ENCODE data around the gene MYO9B.

MYO9B gene

DNA sequence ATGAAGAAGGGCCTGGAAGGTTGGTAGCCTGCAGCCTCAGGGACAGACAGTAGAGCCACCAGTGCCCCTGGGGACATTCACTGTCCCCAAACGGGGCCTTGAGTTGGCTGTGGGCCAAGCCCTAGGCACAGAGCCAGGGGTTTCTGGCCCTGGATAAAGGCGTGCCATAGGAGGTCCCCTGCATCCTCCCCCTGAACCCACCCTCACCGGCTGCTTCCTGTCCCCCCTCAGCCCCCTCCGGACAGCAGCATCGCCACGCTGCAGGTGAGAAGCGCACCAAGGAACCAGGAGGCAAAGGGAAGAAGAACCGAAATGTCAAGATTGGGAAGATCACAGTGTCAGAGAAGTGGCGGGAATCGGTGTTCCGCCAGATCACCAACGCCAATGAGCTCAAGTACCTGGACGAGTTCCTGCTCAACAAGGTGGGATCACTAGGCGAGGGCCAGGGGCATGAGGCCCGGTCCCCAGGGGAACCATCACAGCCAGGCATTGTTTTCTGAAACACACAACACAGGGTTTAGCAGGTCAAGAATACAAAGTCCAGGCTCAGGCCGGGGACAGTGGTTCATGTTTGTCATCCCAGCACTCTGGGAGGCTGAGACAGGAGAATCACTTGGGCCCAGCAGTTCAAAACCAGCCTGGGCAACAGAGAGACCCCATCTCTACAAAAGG lies 125.0 kb downstream of the MYO9B start:
- H3K4me1 ChIP-seq (ENCODE audit: insufficient read depth, low read length) = no peaks in the 10 kb centered on the region
- no peaks in the 10 kb centered on the region for H3K9me3 ChIP-seq (ENCODE audit: insufficient read depth, low read depth, low read length)
- H3K27ac ChIP-seq (ENCODE audit: low read length) = no peak overlapping the region
- peaks cover 41% of the 10 kb centered on the region for H3K36me3 ChIP-seq (ENCODE audit: insufficient read depth, low read depth, low read length)
- H3K4me3 ChIP-seq (ENCODE audit: low read length) = no peak overlapping the region
- H3K27me3 ChIP-seq (ENCODE audit: insufficient read depth, low read length) = no peaks in the 10 kb centered on the region
- H3K9ac ChIP-seq (ENCODE audit: low read depth, low read length) = no peak overlapping the region

DNA sequence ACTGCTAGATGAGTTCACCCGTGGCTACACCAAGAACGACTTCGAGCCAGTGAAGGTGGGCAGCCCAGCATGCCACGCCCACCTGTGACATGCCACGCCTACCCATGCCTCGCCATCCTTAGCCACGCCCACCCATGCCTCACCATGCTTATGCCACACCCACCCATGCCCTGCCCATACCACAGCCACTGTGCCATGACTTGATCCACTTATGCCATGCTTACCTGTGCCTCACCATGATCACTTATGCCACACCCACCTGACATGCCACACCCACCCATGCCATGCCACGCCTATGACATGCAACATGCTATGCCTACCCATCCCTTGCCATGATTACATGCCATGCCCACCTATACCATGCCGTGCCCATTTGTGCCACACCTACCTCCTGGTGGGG lies 126.7 kb downstream of the MYO9B start:
- H3K36me3 ChIP-seq (ENCODE audit: insufficient read depth, low read depth, low read length) = peaks cover 45% of the 10 kb centered on the region
- no peaks in the 10 kb centered on the region for H3K27me3 ChIP-seq (ENCODE audit: insufficient read depth, low read length)
- H3K4me1 ChIP-seq (ENCODE audit: insufficient read depth, low read length) = no peaks in the 10 kb centered on the region
- no peaks in the 10 kb centered on the region for H3K9me3 ChIP-seq (ENCODE audit: insufficient read depth, low read depth, low read length)
- no peak overlapping the region for H3K9ac ChIP-seq (ENCODE audit: low read depth, low read length)
- H3K27ac ChIP-seq (ENCODE audit: low read length) = no peak overlapping the region
- H3K4me3 ChIP-seq (ENCODE audit: low read length) = no peak overlapping the region

DNA sequence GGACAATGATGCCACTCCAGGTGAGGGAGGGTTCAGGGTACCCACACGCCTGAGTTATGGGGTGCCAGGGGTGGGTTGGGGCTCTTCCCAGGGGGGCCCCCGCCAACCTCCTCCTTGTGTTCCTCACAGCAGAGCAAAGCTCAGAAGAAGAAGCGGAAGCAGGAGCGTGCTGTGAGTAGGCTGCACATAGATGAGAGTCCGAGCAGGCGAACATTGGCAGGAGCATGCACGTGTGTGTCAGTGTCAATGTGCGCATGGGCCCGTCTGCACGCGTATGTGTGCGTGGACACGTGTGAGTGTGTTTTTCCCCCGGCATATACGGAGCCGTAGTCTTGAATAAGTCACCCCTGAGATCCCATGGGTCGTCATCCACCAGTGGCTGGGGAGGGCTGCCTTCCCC lies 127.1 kb downstream of the MYO9B start:
- Histone ChIP-seq H3K27ac (ENCODE audit: low read length) (no peak overlapping the region), H3K27me3 (ENCODE audit: insufficient read depth, low read length) (no peaks in the 10 kb centered on the region), H3K9ac (ENCODE audit: low read depth, low read length) (no peak overlapping the region), H3K9me3 (ENCODE audit: insufficient read depth, low read depth, low read length) (no peaks in the 10 kb centered on the region), H3K4me3 (ENCODE audit: low read length) (no peak overlapping the region), H3K4me1 (ENCODE audit: insufficient read depth, low read length) (no peaks in the 10 kb centered on the region), H3K36me3 (ENCODE audit: insufficient read depth, low read depth, low read length) (peaks cover 43% of the 10 kb centered on the region)

- H3K9ac ChIP-seq (ENCODE audit: low read depth, low read length) = no peak overlapping the region
Measured at GRCh38 chr19:17205237-17206140, 129.9 kb downstream of the MYO9B start.

DNA sequence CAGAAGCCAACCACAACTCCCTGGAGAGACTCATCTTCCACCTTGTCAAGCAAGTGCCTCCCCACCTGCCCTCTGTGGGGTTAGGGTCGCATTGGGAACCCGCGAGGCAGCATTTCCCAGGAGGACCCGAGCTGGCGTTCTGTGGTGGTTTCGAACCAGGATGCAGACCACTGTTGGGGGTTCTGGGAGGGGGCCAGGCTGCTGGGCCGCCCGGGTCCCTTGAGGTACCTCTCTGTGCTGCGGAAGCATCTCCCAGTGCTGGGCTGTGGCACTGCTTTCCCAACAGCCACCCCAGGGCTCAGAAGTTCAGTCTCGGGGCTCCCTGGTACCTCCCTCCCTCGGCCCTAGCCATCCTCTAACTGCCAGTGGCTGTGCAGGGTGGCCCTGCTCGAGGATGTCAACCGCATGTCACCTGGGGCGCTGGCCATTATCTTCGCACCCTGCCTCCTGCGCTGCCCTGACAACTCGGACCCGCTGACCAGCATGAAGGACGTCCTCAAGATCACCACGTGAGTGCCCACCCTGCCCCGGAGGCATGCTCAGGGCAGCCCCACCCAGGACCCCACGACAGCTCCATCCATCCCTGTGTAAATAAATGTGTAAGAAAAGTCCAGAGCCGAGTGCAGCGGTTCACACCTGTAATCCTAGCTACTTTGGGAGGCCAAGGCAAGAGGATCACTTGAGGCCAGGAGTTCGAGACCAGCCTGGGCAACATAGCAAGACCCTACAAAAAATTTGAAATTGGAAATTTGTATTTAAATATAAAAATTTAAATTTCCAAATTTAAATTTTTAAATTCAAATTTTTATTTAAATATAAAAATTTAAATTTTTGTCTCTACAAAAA lies 131.4 kb downstream of the MYO9B start:
- H3K9ac ChIP-seq (ENCODE audit: low read depth, low read length) = no peak overlapping the region
- no peak overlapping the region for H3K27ac ChIP-seq (ENCODE audit: low read length)
- no peaks in the 10 kb centered on the region for H3K9me3 ChIP-seq (ENCODE audit: insufficient read depth, low read depth, low read length)
- peaks cover 22% of the 10 kb centered on the region for H3K36me3 ChIP-seq (ENCODE audit: insufficient read depth, low read depth, low read length)
- no peak overlapping the region for H3K4me3 ChIP-seq (ENCODE audit: low read length)
- peaks cover 3% of the 10 kb centered on the region; the same call in 1 of the 2 replicates for H3K4me1 ChIP-seq (ENCODE audit: insufficient read depth, low read length)
- H3K27me3 ChIP-seq (ENCODE audit: insufficient read depth, low read length) = no peaks in the 10 kb centered on the region

More at GRCh38 chr19:17205237-17206140, 129.9 kb downstream of the MYO9B start:
- Histone ChIP-seq H3K9me3 (ENCODE audit: insufficient read depth, low read depth, low read length) (no peaks in the 10 kb centered on the region), H3K27ac (ENCODE audit: low read length) (no peak overlapping the region), H3K4me3 (ENCODE audit: low read length) (no peak overlapping the region), H3K4me1 (ENCODE audit: insufficient read depth, low read length) (peaks cover 3% of the 10 kb centered on the region; the same call in 1 of the 2 replicates), H3K27me3 (ENCODE audit: insufficient read depth, low read length) (no peaks in the 10 kb centered on the region), H3K36me3 (ENCODE audit: insufficient read depth, low read depth, low read length) (peaks cover 31% of the 10 kb centered on the region)

DNA sequence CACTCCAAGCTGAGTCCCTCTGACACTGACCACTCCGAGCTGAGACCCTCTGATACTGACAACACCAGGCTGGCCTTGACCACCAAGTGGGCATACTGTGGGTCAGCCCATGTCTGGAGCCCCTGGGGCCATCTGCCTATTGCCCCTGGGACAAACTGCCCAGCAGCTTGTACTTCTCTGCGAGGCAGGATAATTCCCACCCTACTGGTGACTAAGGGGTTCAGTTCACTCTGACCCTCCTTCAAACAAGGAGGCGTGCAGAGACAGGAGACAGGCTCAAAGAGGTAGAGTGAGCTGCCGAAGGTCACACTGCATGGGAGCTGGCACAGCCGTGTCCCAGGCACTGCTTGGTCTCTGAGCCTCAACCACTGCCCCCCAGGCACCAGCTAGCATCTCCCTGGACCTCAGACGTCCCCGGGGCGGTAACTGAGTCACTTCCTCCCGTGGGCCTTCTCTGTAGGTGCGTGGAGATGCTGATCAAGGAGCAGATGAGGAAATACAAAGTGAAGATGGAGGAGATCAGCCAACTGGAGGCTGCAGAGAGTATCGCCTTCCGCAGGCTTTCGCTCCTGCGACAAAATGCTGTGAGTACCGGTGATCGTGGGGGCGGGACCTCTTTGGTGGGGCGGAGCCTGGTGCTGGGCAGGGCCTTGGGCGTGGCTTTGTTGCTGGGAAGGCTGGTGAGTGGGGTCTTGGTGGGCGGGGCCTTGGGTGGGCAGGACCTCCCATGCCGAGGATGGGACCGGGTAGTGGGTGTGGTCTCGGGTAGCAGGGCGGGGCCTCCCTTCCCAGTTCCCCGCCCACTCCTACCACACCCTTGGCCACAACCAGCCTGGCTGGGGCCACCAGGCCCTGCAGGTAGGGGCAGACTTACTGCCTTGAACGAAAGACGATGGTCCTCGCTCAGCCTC lies 133.8 kb downstream of the MYO9B start:
- Histone ChIP-seq H3K9me3 (ENCODE audit: insufficient read depth, low read depth, low read length) (no peaks in the 10 kb centered on the region), H3K4me3 (ENCODE audit: low read length) (peak overlapping the region; percentile 40; the same call in 1 of the 2 replicates), H3K27ac (ENCODE audit: low read length) (no peak overlapping the region), H3K36me3 (ENCODE audit: insufficient read depth, low read depth, low read length) (peaks cover 16% of the 10 kb centered on the region), H3K9ac (ENCODE audit: low read depth, low read length) (no peak overlapping the region), H3K27me3 (ENCODE audit: insufficient read depth, low read length) (no peaks in the 10 kb centered on the region), H3K4me1 (ENCODE audit: insufficient read depth, low read length) (peaks cover 4% of the 10 kb centered on the region)

DNA sequence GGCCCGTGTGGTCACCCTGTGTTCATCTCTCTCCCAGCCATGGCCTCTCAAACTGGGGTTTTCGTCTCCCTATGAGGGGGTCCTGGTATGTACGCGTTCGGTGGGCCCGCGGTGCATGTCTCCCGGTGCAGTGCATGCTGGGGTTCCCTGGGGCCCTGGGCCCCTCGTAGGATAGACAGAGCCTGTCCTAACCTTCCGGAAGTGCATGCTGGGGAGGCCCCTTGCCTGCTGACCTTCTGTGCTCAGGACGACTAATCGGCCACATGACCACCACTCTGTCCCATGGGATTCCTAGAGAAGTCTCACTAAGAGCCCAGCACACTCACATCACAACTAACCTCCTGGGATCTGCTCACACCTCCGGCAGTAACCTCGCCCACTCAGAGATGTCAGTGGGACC lies 134.7 kb downstream of the MYO9B start:
- H3K27me3 ChIP-seq (ENCODE audit: insufficient read depth, low read length) = no peaks in the 10 kb centered on the region
- no peak overlapping the region for H3K9ac ChIP-seq (ENCODE audit: low read depth, low read length)
- H3K36me3 ChIP-seq (ENCODE audit: insufficient read depth, low read depth, low read length) = peaks cover 16% of the 10 kb centered on the region
- no peaks in the 10 kb centered on the region for H3K9me3 ChIP-seq (ENCODE audit: insufficient read depth, low read depth, low read length)
- H3K4me1 ChIP-seq (ENCODE audit: insufficient read depth, low read length) = peaks cover 8% of the 10 kb centered on the region
- no peak overlapping the region for H3K27ac ChIP-seq (ENCODE audit: low read length)
- H3K4me3 ChIP-seq (ENCODE audit: low read length) = no peak overlapping the region

DNA sequence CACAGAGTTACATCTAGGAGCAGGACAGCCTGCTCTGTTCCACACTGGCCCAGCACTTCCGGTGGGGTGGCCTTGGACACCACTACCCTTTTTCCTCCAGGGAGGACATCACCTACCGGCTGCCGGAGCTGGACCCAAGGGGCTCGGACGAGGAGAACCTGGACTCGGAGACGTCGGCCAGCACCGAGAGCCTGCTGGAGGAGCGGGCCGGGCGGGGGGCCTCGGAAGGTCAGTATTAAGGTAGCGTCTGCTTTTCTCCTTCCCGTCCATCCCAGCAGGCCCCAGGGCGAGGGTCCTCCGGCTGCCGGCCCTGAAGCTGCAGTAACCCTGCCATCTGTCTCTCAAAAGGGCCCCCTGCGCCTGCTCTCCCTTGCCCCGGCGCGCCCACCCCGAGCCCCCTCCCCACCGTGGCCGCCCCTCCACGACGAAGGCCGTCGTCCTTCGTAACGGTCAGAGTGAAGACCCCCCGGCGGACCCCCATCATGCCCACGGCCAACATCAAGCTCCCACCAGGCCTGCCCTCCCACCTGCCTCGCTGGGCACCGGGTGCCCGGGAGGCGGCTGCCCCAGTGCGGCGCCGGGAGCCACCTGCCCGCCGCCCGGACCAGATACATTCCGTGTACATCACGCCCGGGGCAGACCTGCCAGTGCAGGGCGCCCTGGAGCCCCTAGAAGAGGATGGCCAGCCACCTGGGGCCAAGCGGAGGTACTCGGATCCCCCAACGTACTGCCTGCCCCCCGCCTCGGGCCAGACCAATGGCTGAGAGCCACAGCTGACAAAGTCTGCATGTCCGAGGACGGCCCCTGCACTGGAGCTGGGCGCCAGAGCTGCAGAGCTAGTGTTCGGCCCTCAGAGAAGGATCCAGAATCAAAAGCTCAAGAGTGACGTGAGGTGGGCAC lies 136.2 kb downstream of the MYO9B start:
- H3K36me3 ChIP-seq (ENCODE audit: insufficient read depth, low read depth, low read length) = peaks cover 15% of the 10 kb centered on the region; the same call in 1 of the 2 replicates
- no peaks in the 10 kb centered on the region for H3K27me3 ChIP-seq (ENCODE audit: insufficient read depth, low read length)
- no peak overlapping the region for H3K9ac ChIP-seq (ENCODE audit: low read depth, low read length)
- no peak overlapping the region for H3K27ac ChIP-seq (ENCODE audit: low read length)
- H3K4me1 ChIP-seq (ENCODE audit: insufficient read depth, low read length) = peaks cover 8% of the 10 kb centered on the region
- no peak overlapping the region for H3K4me3 ChIP-seq (ENCODE audit: low read length)
- no peaks in the 10 kb centered on the region for H3K9me3 ChIP-seq (ENCODE audit: insufficient read depth, low read depth, low read length)

DNA sequence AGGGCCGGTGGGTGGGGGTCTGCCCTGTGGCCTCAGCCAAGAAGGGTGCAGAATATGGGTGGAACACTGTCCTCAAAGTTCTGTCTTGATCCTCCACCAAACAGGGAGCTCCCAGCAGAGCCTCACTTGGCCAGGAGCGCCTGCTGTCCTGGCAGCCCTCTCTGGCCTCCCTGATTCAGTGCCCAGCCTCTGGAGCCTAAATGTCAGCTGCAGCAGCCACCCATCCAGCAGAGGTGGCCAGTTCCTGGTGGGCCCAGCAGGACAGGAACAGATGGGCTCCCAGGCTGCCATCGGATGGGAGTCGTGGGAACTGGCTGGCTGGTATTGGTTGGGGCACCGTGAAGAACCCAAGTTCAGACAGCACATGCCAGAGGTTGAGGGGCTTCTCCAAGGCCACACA lies 137.8 kb downstream of the MYO9B start:
- Histone ChIP-seq H3K4me3 (ENCODE audit: low read length) (no peak overlapping the region), H3K27me3 (ENCODE audit: insufficient read depth, low read length) (no peaks in the 10 kb centered on the region), H3K36me3 (ENCODE audit: insufficient read depth, low read depth, low read length) (peaks cover 22% of the 10 kb centered on the region), H3K9me3 (ENCODE audit: insufficient read depth, low read depth, low read length) (no peaks in the 10 kb centered on the region), H3K9ac (ENCODE audit: low read depth, low read length) (no peak overlapping the region), H3K4me1 (ENCODE audit: insufficient read depth, low read length) (peaks cover 8% of the 10 kb centered on the region), H3K27ac (ENCODE audit: low read length) (no peak overlapping the region)

DNA sequence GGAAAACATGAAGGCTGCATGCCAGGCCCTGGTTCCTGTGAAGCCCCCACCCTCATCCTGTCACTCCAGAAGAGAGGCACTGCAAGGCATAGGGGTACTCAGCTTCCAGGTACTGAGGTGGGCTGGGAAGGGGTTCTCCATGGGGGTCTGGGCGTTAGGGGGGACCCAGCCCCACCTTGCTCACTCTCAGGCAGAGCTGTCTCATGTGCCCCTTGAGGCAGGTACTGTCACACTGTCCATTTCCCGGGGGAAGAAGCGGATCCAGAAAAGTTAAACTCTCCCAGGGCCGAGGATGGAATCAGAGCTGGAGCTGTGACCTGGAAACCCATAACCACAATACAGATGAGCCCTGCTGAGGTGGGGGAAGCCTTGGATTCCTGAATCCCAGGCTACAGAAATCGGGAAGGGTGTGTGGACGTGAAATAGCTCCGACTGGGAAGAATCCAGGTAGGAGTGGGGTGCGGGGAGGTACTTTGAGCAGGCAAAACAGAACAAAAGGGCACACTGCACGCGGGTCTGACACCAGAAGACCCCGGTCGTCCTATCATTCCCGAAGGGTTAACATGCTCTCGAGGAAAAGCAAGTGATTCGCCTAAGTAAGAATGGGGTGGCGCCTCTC lies 139.0 kb downstream of the MYO9B start:
- Histone ChIP-seq H3K9ac (ENCODE audit: low read depth, low read length) (peak overlapping the region; percentile 96), H3K36me3 (ENCODE audit: insufficient read depth, low read depth, low read length) (peaks cover 28% of the 10 kb centered on the region), H3K27me3 (ENCODE audit: insufficient read depth, low read length) (no peaks in the 10 kb centered on the region), H3K27ac (ENCODE audit: low read length) (peak overlapping the region; percentile 86), H3K4me1 (ENCODE audit: insufficient read depth, low read length) (peaks cover 5% of the 10 kb centered on the region), H3K4me3 (ENCODE audit: low read length) (peak overlapping the region; percentile 85), H3K9me3 (ENCODE audit: insufficient read depth, low read depth, low read length) (no peaks in the 10 kb centered on the region)

Measured in iPS-20b (cell line).